Stimulated activated naive CD4-positive, alpha-beta T cell (primary cell): ENCODE data around the gene CLEC10A.
A peak's percentile ranks its signal among the peaks of the same experiment; 100 is the strongest.
"Not testable (repeated sequence)": the region's sequence is repeated elsewhere in the genome, so short reads cannot be mapped to it uniquely, and the experiment has no call there.

ENCODE experiments used
- DNase-seq, 6 experiments: peaks; one replicate each; lab custom pipeline; 2025; lab: John Stamatoyannopoulos, UW

CLEC10A gene

GRCh38 chr17:7072406-7072805, 7.6 kb downstream of the CLEC10A start:
- no peak for DNase-seq

GRCh38 chr17:7070712-7071111, 9.3 kb downstream of the CLEC10A start:
- no peak for DNase-seq

- DNase-seq, result no peak
These were observed 11.8 kb downstream of the CLEC10A start for GRCh38 chr17:7068268-7068667.

- no peak for DNase-seq
These were observed 12.9 kb downstream of the CLEC10A start for GRCh38 chr17:7067198-7067597.

- no peak for DNase-seq
These were observed 15.8 kb downstream of the CLEC10A start for GRCh38 chr17:7064261-7064660.

- no peak for DNase-seq
These were observed 16.4 kb downstream of the CLEC10A start for GRCh38 chr17:7063518-7064094.

- DNase-seq, result no peak
These were observed 19.7 kb downstream of the CLEC10A start for GRCh38 chr17:7060165-7060891.

GRCh38 chr17:7058831-7059447, 21.1 kb downstream of the CLEC10A start:
- no peak for DNase-seq

GRCh38 chr17:7056386-7056785, 23.7 kb downstream of the CLEC10A start:
- no peak for DNase-seq

- not testable (repeated sequence) for DNase-seq
These were observed 29.5 kb downstream of the CLEC10A start for GRCh38 chr17:7050583-7050982.

- DNase-seq, result no peak
These were observed 31.1 kb downstream of the CLEC10A start for GRCh38 chr17:7048968-7049367.

- no peak for DNase-seq
These were observed 32.5 kb downstream of the CLEC10A start for GRCh38 chr17:7047566-7047965.

- peak; percentile 61 to 83 (median 71) for DNase-seq
These were observed 33.2 kb downstream of the CLEC10A start for GRCh38 chr17:7046725-7047397.

- peak in 5 of 6 experiments; percentile 16 to 79 (median 39) for DNase-seq
These were observed 33.8 kb downstream of the CLEC10A start for GRCh38 chr17:7046127-7046724.

GRCh38 chr17:7045492-7046126, 34.4 kb downstream of the CLEC10A start:
- peak in 5 of 6 experiments; percentile 27 to 79 (median 70) for DNase-seq

- peak in 4 of 6 experiments; percentile 28 to 66 (median 46) for DNase-seq
These were observed 36.4 kb downstream of the CLEC10A start, which contains the start of gene SLC16A11 for GRCh38 chr17:7043497-7044198. Gene SLC16A11, minus strand, starts transcription at chr17:7044092. Its CDS starts 579 bp downstream, at chr17:7043513.

GRCh38 chr17:7043182-7043496, 36.9 kb downstream of the CLEC10A start:
- DNase-seq, result no peak

- peak; percentile 23 to 68 (median 58) for DNase-seq
These were observed 37.4 kb downstream of the CLEC10A start for GRCh38 chr17:7042501-7043181.

GRCh38 chr17:7041607-7042500, 38.2 kb downstream of the CLEC10A start:
- DNase-seq, result peak in 2 of 6 experiments; percentile 42 to 55
